GM18519 (cell line): ENCODE measurements around the gene CYB561D2.
A peak's percentile ranks its signal among the peaks of the same experiment; 100 is the strongest.
"Not testable (repeated sequence)": the region's sequence is repeated elsewhere in the genome, so short reads cannot be mapped to it uniquely, and the experiment has no call there.

Source experiments
- ATAC-seq: cut with Tn5 transposase; IDR thresholded peaks from one replicate; pipeline ENCODE4 v1.9.1; 2021; ENCODE audit warnings: mild to moderate bottlenecking, moderate library complexity; ENCODE audit not compliant: unreplicated experiment, low FRiP score

Gene CYB561D2, protein sequence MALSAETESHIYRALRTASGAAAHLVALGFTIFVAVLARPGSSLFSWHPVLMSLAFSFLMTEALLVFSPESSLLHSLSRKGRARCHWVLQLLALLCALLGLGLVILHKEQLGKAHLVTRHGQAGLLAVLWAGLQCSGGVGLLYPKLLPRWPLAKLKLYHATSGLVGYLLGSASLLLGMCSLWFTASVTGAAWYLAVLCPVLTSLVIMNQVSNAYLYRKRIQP

DNA sequence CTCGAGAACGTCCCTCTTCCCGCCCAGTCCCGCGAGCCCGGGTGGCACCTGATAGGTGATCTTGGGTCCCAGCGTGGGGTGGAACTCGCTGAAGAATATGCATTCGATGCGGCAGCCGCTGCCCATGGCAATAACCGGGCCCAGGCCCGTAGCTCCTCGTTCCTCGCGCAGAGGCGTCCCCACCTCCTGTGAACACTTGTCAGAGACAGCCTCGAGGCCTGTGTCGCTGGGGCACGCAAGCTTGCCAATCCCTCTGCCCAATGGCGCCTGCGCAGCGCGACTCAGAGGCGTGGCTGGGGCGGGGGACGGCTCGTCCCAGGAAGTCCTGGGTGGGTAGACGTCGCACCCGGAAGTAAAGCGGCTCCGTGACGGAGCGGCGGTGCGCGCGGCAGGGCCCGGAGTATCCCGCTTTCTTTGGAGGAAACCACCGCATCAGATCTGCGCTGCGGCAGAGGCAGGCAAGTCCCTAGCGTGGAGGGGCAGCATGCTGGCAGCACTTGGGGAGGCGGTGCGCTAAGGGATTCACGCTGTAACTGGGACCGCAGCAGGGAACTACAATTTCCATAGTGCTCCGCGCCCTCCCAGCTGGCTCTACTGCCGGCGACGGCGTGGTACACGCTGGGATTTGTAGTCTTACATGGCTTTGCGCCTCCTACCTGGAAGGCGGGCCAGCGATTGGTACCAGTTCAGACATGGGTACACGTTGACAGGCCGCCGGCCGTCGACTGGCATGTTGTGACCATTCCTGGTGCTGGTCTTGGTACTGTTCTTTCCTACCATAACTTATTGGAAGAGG, at the start of gene CYB561D2, which contains the start of gene NPRL2:
TSS of gene CYB561D2 (plus strand) at position 336 of the 796 bp plus-strand sequence. CDS start 572 bp downstream, outside the sequence.
TSS of gene NPRL2 (minus strand) at position 249 of the 796 bp plus-strand sequence. CDS start at position 126, 123 bp downstream.
- peak; percentile 64 for ATAC-seq

DNA sequence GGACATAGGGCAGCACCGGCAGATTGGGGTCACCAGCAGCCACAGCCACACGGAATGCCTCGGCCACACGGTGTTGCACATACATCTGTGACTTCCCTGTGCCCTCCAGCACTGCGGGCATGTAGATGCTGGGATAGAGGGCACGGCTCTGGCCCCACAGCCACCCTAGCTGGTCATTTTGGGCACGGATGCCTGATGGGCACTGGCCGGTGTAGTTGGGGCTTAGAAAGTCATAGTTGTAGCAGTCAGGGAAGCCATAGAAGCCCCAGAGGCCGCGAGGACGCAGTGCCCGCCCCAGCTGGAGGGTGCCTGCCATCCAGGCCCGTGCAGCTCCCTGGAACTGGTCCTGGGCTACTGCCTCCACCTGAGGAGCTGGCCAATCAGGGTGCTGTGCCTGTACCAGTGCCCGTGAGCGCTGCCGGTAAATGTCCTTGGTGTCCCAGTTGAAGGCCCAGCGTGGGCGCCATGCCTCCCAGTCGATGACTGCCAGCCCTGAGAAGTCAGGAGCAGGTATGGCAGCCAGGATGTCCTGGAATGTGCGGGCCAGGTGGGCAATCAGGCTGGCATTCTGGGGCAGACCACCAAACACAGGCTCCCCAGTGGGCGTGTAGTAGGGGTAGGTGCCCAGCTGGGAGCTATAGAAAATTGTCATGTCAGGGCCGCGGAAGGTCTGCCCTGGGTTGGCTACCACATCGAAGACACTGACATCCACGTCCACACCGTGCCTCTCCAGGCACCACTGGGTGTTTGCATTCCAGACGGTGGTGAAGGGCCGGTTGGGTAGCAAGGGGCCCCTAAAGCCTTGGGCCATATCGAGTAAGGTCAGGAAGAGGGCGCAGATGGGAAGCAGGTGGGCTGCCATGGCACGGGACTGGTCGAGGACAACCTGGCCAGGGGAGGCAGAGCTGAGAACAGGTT, 48.3 kb upstream of the CYB561D2 start:
- ATAC-seq, result no peak

DNA sequence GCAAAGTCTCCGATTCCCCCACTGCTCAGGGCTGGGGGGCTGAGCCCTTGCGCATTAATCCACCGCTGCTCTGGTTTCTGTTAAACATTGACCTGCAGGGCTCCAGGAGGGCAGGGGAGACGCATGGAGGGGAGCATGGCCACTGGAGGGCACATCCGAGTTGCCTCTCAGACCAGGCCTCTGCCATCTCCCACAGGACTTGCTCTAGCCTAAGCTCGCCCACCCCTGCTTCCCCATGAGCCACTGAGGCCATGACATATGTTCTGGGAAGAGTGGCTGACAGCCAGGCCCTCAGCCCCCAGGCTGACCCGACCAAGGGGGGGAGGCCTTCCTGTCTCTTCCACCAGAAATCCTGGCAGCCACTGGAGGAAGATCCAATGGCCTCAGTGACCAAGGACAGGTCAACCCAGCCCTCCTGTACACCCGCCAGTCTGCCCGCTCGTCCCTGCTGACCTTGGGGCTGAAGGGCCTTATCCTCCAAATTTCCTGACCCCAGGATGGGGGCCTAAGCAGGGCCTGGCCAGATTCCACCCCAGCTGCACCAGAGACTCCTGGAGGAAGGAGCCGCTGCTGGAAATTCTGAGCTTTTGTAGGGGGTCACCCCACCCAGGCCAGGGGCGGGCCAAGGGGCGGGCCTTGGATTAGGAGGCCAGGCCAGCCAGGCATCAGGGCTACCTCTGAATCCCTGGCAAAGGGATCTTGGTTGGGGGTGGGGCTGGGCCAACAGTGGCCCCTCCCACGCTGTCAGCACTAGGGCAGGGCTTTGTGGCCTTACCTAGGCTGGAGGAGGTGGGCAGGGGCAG, 47.4 kb upstream of the CYB561D2 start, which contains the start of gene HYAL1:
TSS of gene HYAL1 (minus strand) at position 562 of the 803 bp plus-strand sequence. CDS start 618 bp downstream, outside the sequence.
- no peak for ATAC-seq

DNA sequence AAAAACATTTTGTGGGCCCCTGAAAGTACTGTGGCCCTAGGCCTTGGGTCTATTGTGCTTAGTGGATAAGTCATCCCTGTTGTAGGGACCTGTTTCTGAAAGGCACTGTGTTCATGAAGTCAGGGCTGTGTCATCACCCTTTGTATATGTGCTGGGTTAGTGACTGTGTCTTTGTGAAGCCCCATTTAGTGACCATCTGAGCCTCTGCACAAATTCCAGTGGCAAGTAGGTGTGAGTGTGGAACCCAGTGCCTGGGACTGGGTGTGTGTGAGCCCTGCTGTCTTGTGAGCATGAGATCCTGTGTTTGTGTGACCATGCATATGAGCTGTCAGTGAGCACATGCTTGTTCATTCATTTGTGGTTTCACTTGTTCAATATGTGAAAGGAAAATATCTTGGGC, 46.1 kb upstream of the CYB561D2 start:
- no peak for ATAC-seq

DNA sequence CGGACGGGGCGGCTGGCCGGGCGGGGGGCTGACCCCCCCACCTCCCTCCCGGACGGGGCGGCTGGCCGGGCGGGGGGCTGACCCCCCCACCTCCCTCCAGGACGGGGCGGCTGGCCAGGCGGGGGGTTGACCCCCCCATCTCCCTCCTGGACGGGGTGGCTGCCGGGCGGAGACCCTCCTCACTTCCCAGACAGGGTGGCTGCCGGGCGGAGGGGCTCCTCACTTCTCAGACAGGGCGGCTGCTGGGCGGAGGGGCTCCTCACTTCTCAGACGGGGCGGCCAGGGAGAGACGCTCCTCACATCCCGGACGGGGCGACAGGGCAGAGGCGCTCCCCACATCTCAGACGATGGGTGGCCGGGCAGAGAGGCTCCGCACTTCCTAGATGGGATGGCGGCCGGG, 38.6 kb upstream of the CYB561D2 start:
- ATAC-seq, result not testable (repeated sequence)

DNA sequence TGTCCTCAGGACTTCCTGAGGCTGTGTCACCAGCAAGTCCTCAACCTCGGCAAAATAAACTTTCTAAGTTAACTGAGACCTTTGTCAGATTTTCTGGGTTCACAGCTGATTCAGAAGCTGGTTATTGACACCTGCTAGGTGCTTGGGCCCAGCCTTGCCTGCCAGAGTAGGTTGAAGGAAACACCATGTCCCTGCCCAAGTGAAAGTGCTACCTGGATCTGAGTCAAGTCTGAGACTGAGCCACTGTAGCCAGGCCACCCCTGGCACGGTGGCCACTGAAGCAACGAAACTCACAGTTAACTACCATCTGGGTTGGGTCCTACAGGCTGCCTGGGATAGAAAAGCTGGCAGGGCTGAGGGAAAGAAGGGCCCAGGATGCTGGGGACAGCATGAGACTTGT, 36.3 kb upstream of the CYB561D2 start:
- ATAC-seq, result no peak

DNA sequence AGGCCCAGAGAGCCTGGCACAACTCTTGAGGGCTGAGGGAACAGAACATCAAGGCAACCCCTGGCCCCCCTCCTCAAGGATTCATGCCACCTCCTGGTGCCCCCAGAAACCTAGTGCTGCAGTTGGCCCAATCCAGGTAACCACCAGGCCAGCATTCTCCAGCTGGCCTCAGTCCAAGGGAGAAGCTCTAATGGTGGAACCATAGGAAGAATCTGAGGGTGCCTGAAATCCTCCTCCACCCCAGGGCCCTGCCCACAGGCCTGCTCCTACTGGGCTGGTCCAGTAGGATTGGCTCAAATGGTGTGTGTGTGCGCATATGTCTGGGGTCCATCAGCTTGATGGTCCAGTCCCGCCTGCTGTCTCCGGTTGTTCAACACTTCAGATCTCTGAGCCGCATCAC, 35.8 kb upstream of the CYB561D2 start:
- no peak for ATAC-seq

DNA sequence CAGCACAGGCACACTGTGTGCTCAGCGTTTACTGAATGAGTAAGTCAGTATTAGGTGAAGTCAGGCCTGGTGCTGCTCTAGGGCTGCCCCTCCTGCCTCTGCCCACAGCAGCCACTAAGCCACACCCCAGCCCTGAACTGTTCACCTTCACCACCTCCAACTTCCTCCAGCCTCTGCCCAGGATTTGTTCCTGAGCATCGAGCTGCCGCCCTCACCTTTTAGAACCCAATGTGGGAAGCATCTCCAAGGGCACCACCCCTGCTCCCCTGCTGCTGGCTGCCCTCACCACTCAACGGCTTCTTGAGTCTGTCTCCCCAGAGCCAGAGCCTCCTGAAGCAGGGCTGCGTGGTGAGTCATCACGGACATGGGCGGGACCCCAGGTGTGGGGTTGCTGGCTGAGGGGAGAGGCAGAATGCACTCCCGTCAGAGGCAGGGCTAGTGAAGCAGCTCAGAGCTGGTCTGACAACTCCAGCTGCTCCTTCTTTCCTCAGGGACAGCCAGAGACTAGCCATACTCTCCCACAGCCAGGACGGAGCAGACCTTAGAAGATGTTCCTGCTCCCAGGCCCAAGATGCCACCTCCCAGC, 33.9 kb upstream of the CYB561D2 start:
- ATAC-seq, result no peak

DNA sequence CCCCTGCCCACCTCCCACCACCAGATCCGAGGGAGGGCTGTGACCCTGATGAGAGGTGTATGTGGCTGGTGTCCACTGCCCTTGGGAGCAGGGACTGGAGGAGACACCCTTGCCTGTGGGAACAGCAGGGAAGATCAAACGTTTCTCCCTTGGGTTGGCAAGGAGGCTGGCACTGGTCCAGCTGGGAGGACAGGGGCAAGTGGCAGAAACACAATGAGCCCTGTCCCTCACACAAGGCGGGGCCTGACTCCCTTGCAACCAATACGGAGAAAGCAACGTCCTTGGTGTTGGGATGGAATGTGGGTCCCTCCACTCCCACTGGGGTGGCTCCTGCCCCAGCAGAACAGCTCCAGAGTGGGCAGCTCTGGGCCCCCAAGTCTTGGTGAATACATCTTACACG, 33.4 kb upstream of the CYB561D2 start:
- ATAC-seq, result no peak

DNA sequence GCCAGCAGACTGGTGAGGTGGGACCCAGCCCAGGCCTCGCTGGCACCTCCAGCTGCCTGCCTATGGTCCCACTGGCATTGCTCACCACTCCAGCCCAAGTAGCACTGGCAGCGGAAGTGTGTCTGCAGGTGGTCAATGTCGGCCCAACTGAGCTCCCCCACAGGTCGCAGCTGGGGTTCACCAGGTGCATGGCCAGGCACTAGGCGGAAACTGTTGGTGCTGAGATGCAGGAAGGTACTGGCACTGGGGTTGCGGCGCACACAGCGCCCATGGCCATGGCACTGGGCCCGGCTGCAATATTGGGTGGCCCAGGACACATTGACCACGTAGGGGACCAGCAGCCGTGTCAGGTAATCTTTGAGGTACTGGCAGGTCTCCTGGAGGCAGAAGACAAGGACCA, 32.5 kb upstream of the CYB561D2 start:
- no peak for ATAC-seq

DNA sequence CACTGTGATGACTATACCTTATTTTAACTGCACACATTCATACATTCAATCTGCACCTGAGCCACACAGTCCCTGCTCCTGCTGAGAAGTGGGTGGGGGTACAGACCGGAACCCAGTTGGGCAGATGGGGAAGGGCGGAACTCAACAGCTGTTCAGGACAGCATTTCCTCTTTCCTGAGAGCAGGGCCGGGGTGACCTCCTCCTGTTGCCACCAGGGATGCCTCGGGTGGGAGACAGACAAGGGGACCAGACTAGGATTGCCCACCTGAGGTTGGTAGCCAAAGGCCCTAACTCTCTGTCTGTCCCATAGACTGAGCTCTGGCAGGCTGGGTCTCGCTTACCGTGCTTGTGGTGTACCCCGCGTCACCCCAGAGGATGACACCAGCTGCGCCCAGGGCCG, 32.0 kb upstream of the CYB561D2 start:
- no peak for ATAC-seq

DNA sequence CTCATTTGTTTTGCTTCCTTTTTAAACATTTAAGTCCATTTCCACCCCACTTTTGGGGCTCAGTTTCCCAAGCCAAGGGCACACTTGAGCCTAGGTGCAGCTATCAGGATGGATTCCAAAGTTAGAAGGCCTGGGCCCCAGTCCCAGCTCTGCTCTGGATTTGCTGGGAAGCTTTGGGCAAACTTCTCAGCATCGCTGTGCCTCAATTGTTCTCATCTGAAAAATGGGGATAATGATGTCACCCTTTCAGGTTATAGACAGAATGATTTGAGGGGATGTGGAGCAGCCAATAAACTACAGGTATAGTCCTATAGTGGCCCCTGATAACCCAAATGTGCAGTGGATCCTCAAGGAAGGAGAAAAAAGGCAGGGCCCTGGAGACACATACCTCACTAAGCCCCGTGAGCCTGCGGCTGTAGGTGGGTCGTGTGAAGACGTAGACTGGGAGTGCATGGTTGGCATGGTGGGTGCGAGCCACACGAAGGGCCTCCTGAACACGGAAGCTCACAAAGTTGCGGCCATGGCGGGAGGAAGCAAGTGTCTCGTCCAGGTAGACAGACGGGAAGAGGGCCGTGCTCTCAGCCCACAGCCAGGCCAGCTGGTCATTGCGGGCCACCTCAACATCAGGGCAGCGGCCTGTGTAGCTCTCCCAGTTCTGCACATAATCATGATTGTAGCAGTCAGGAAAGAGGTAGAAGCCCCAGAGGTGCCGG, 31.3 kb upstream of the CYB561D2 start:
- no peak for ATAC-seq

DNA sequence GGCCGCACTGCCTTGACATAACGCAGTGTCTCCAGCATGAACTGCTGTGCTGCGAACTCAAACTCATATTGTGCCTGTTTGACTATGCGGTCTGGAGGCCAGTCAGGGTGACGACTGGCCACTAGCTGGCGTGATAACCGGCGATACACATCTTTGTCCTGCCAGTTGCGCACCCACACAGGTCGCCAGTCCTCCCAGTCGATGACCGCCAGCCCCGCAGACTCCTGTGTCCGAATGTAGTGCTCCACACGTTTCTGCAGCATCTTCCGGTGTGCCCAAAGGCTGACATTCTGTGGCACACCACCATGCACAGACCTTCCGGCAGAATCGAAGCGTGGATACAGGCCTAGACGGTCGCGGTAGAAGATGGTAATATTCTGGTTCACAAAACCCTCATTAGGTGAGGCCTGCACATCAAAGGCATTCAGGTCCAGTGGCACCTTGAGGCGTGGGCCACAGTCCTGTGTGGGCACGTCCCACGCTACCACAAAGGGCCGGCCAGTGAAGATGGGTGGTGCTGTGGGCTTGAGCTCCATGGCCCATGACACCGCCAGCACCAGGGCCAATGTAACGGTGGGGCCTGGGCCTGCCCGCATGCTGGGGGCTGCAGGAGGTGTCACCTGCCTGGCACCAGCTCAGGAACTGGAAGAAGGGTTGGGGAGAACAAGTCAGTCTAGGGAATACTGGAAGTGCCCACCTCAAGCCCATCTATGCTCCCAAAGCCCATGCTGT, 30.6 kb upstream of the CYB561D2 start:
- ATAC-seq, result no peak

DNA sequence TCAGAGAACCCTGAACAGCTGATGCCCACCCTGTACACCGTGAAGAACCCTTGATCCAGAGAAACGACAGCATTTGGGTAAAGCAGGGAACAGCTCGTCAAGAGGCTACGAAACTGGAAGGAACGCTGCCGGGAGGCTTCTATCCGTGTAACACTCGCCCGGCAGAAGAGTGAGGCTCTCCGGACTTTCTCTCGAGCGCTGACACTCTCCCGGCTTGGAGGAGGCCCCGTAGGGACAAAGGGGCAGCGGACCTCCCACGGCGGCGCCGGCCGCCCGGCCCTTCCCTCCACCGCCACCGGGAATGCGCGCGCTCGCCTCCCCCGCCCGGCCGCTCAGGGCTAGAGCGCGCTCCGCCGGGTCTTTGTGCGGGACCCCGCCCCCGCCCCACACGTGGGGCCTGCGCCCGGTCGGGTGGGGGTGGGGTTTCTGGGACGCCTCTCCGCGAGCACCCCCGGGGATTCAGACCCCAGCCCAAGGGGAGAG, 29.8 kb upstream of the CYB561D2 start:
- no peak for ATAC-seq

DNA sequence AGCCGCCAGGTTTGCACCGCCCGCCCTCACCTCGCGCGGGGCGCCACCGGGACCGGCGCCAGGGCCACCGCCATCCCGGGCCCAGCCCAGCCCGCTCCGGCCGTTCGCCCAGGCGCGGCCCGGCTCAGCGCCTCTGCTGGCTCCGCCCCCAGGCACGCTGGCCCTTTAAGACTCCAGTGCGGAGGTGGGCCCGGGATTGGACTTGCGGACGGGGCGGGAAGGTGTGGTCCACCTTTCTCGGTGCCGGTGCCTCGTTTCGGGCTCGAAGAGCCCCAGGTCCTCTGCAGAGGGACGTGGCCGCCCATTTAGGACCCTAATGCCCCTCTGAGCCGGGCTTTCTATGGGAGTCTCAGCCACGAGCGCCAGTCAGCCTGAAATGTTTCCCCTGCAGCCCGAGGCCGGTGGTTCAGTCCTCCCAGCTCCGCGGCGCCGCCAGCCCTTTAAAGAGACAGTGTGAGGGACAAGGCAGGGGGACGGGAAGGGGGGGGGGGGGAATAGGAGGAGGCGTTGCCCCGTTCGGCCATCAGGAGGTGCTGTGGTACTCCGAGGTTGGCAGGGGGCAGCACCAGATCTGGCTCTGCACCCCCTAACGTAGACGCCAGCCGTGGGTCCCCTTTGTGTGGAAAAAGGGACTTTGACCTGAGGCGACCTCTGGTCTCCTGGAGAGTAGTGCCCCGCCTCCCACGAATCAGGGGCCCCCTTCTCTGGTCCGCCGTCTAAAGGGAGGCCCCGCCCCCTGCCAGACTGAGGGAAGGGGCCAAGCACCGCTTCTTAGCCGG, 29.1 kb upstream of the CYB561D2 start:
- ATAC-seq, result no peak

DNA sequence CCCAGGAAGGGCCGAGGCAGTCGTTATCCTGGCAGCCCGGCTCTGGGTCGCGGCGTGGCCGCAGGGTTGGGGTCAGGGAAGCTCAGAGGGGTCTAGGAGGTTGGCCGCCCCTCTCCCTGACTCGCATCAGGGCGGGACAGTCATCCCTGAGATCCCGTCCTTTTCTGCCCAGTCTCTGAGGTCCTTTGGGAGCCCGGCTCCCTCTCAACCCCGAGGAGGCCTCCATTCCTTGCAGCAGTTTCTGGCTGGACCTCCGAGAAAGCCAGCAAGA, 28.6 kb upstream of the CYB561D2 start:
- ATAC-seq, result no peak

DNA sequence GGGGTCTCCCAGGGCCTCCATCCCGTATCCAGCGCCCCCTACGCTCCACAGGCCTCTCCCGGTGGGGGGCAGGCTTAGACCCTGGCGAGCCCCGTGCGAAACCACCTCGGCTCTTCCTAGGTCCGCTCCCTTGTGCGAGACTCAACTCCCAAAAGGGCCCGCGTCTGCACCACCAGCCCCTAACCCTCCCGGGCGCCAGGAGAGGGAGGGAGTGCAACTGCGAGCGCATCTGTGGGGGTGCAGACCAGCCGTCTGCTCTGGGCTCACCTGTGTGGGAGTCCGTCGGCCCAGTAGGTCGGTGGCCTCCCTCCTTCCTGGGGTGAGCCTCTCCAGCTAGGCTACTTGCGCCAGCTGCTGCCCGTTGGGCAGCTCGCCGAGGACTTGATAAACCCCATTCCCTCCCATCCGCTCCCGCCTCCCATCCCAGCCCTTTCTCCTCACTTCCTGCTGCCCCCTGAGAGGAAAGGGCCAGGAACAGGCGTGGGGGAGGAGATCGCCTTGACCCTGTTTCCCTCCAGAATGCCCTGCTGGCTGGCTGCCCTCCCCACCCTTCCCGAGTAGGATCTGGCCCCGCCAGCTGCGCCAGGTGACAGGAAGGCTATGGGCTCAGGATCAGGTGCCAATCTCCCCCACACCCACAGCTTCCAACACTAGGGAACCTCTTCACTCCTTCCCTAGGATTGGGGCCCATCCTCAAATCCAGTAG, 28.1 kb upstream of the CYB561D2 start, which contains the start of gene HYAL2:
TSS of gene HYAL2 (minus strand) at position 360 of the 706 bp plus-strand sequence. CDS start 2,256 bp downstream, outside the sequence.
- ATAC-seq, result no peak
